T-helper 1 cell (primary cell): Measurements from ENCODE around the gene STN1.
"Not testable (repeated sequence)": the region's sequence is repeated elsewhere in the genome, so short reads cannot be mapped to it uniquely, and the experiment has no call there.

ENCODE experiments used
- DNase-seq, 5 donors: peaks; one replicate each; pipeline ENCODE4 v3.0.0-alpha.2; 2012 to 2020

STN1 gene

GRCh38 chr10:103858360-103858759 lies 59.6 kb downstream of the STN1 start:
- no peak for DNase-seq

DNA sequence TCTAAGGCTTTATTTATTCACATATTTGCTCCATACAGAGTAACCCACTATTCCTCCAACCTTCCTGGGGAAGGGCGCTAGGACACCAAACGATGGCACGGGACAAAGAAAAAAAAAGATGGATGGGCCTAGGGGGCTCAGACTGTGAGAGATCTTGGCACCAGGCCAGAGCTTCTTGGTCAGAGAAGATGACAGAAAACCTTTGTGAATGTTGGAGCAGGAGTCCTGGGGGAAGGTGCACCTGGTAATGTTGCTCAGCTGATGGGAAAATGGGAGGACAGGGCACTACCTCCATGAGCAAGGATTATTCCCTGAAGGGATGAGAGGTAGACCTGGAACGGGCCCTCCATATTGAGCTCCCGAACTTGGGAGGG lies 61.2 kb downstream of the STN1 start:
- DNase-seq = no peak

- DNase-seq = no peak
Observed at GRCh38 chr10:103855852-103856796, 61.9 kb downstream of the STN1 start.

DNA sequence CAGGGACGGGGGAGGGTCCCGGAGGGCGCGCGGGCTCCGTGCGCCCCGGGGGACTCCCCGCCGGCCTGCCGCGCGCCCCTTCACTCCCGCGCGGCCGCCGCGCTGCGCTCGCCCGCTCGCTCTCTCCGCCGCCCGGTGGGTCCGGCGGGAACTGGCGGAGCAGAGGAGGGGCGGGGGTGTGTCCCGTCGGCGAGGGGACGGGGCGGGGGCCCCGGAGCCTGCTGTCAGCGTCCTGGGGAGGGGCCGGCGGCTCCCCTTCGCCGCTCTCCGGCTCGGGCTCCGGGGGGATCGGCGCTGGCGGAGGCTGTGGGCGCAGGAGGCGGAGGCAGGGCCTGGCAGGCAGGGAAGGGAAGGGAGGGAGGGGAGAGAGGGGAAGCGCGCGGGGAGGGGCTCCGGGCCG lies 62.6 kb downstream of the STN1 start, which contains the start of gene SH3PXD2A:
Gene SH3PXD2A, minus strand, starts transcription at position 153 of the 400 bp plus-strand sequence. CDS start 310 bp downstream, outside the sequence.
- peak in 2 of 5 donors; percentile 18 to 19 for DNase-seq

- peak in 1 of 5 donors; percentile 6 for DNase-seq
Observed at GRCh38 chr10:103854686-103855391, 63.1 kb downstream of the STN1 start.

- DNase-seq = no peak
Observed at GRCh38 chr10:103854265-103854685, 63.7 kb downstream of the STN1 start.

- no peak for DNase-seq
Observed at GRCh38 chr10:103853428-103854264, 64.3 kb downstream of the STN1 start.

- no peak for DNase-seq
Observed at GRCh38 chr10:103852856-103853255, 65.1 kb downstream of the STN1 start.

DNA sequence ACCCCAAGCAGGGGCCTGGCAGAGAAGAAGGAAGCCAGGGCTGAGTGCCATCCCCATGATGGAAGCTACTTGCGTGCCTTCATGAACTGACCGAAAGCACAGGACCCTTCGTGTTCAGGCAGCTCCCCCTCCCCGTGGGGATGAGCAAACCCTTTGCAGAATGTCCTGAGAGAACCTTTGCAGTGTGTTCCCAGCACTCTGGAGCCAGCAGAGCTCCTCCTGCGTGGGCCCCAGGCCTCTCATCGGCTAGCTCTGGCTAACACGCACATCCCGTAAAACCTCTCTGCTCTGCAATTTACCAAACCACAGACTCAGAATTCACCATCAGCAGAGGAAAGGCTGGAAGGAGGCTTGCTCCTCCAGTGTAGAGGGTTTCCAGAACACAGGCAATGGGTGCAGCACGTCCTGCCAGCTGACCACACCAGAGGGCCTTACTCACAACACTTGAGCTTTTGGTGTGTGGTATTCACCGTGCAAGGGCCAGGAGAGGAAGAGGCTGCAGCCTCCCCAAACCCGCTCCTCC lies 65.7 kb downstream of the STN1 start:
- DNase-seq = no peak

GRCh38 chr10:103851261-103851660 lies 66.7 kb downstream of the STN1 start:
- DNase-seq = no peak

GRCh38 chr10:103850572-103850895 lies 67.5 kb downstream of the STN1 start:
- no peak for DNase-seq

GRCh38 chr10:103849880-103850571 lies 68.0 kb downstream of the STN1 start:
- no peak for DNase-seq

DNA sequence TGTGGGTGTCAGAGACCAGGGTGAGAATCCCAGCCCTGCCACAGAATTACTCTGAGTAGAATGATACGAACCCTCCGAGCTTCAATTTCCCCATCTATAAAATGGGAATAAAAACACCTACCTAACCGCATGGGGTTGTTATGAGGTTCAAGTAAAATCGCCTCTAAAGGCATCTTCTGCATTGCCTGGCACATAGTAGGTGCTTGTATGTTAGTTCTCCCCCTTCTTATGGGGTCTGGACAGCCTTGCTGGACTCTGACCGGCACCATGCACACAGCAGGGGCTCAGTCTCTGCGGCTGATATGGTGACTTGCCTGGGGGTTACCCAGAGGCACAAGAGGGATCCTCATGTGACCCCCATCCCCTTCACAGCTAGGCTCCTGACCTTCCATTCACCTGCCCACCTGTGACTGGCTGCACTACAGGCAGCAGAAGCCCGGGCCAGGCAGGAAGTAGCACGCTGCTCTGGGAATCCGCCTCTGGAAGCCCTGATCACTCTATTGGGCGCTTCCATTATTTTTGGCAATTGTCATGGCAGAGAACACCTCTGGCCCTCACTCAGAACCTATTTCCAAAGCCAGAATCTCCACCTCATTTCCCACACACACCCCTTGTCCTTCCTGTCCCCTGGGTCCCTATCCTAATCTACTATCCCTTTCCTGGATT lies 68.6 kb downstream of the STN1 start:
- DNase-seq = no peak

- peak in 1 of 5 donors; percentile 11 for DNase-seq
Observed at GRCh38 chr10:103847909-103848468, 70.0 kb downstream of the STN1 start.

GRCh38 chr10:103847346-103847745 lies 70.6 kb downstream of the STN1 start:
- no peak for DNase-seq

GRCh38 chr10:103845972-103846371 lies 72.0 kb downstream of the STN1 start:
- peak in 3 of 5 donors; percentile 8 to 61 (median 13) for DNase-seq

DNA sequence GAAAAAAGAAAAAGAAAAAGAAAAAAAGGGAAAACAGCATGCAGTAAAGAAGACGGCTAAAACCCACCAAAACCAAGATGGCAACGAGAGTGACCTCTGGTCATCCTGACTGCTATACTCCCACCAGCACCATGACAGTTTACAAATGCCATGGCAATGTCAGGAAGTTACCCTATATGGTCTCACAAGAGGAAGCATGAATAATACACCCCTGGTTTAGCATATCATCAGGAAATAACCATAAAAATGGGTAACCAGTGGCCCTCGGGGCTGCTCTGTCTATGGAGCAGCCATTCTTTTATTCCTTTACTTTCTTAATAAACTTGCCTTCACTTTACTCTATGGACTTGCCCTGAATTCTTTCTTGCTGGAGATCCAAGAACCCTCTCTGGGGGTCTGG lies 72.6 kb downstream of the STN1 start:
- not testable (repeated sequence) for DNase-seq

- no peak for DNase-seq
Observed at GRCh38 chr10:103843854-103844570, 74.0 kb downstream of the STN1 start.

DNA sequence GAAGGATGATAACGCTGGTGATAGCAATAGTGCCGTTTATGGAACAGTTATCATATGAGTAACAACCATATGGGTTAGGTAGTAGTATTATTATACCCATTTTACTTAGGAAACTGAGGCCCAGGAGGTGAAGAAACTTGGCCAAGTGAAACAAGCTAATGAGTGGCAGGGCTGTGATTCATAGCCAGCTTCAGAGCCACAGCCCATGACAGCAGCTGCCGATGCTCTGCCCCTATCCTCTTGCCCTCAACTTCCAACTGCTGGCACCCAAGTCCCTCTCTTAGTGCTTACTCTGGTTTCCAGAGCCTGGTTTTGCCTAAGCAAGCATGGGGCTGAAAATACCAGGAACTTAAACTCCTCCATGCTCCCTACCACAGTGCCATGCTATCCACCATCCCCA lies 74.9 kb downstream of the STN1 start:
- no peak for DNase-seq

GRCh38 chr10:103842605-103843004 lies 75.4 kb downstream of the STN1 start:
- no peak for DNase-seq
